H9 (cell line): Measurements from ENCODE around the gene DBF4. TPM values are rescaled to one million over a fixed set of nuclear protein-coding genes. Genes with fewer than 3 reads are reported as not detected.

Experiments
- DNase-seq: peaks from one replicate; pipeline ENCODE4 v3.0.0-alpha.2; 2017
- H2AFZ ChIP-seq: one replicate; pipeline ENCODE4 v1.6.1; 2013; ENCODE audit warnings: mild to moderate bottlenecking, low read length, control low read depth, moderate library complexity
- H2AK5ac ChIP-seq: 2 replicates; pipeline ENCODE4 v1.6.1; 2013; ENCODE audit warnings: low read length, control low read depth, mixed read lengths; ENCODE audit not compliant: insufficient read length
- H2BK120ac ChIP-seq: one replicate; pipeline ENCODE4 v1.6.1; 2013; ENCODE audit warnings: low read depth, mild to moderate bottlenecking, low read length, control low read depth, inconsistent platforms; ENCODE audit not compliant: poor library complexity, severe bottlenecking
- H2BK12ac ChIP-seq: 2 replicates; pipeline ENCODE4 v1.6.1; 2013; ENCODE audit warnings: low read length, control low read depth, mixed read lengths, low read depth; ENCODE audit not compliant: insufficient read length
- H2BK15ac ChIP-seq: 2 replicates; pipeline ENCODE4 v1.6.1; 2013; ENCODE audit warnings: low read depth, low read length, control low read depth
- H2BK20ac ChIP-seq: one replicate; pipeline ENCODE4 v1.6.1; 2013; ENCODE audit warnings: low read depth, mild to moderate bottlenecking, low read length, control low read depth, inconsistent platforms; ENCODE audit not compliant: poor library complexity, severe bottlenecking
- H2BK5ac ChIP-seq: 2 replicates; pipeline ENCODE4 v1.6.1; 2013; ENCODE audit warnings: low read length, control low read depth, mixed read lengths; ENCODE audit not compliant: insufficient read length
- H3K14ac ChIP-seq: 2 replicates; pipeline ENCODE4 v1.6.1; 2013; ENCODE audit warnings: low read length, control low read depth; ENCODE audit not compliant: insufficient read depth
- H3K18ac ChIP-seq: 2 replicates; pipeline ENCODE4 v1.6.1; 2013; ENCODE audit warnings: low read depth, mild to moderate bottlenecking, mixed read lengths, low read length, control low read depth; ENCODE audit not compliant: insufficient read length
- H3K23ac ChIP-seq: 2 replicates; pipeline ENCODE4 v1.6.1; 2013; ENCODE audit warnings: low read length, control low read depth, mixed read lengths, low read depth; ENCODE audit not compliant: insufficient read length
- H3K23me2 ChIP-seq: 2 replicates; pipeline ENCODE4 v1.6.1; 2013; ENCODE audit warnings: low read depth, mild to moderate bottlenecking, mixed read lengths, low read length, control low read depth; ENCODE audit not compliant: insufficient read length, poor library complexity, severe bottlenecking
- H3K27ac ChIP-seq: 2 replicates; pipeline ENCODE4 v1.5.1; 2013; ENCODE audit warnings: low read length, control low read depth, mixed read lengths, low read depth; ENCODE audit not compliant: insufficient read length
- H3K27me3 ChIP-seq: 2 replicates; pipeline ENCODE4 v1.6.1; 2013; ENCODE audit warnings: low read length, control low read depth, inconsistent platforms; ENCODE audit not compliant: insufficient read depth
- H3K4ac ChIP-seq: 2 replicates; pipeline ENCODE4 v1.6.1; 2013; ENCODE audit warnings: low read depth, mild to moderate bottlenecking, control low read depth, inconsistent platforms, low read length, moderate library complexity
- H3K4me1 ChIP-seq: 2 replicates; pipeline ENCODE4 v1.6.1; 2013; ENCODE audit warnings: low read length, control low read depth, inconsistent platforms; ENCODE audit not compliant: insufficient read depth
- H3K4me2 ChIP-seq: 2 replicates; pipeline ENCODE4 v1.6.1; 2013; ENCODE audit warnings: low read length, control low read depth, mixed read lengths; ENCODE audit not compliant: insufficient read length, insufficient read depth
- H3K56ac ChIP-seq: 2 replicates; pipeline ENCODE4 v1.6.1; 2013; ENCODE audit warnings: low read depth, mild to moderate bottlenecking, mixed read lengths, low read length, control low read depth; ENCODE audit not compliant: insufficient read length
- H3K79me1 ChIP-seq: 2 replicates; pipeline ENCODE4 v1.6.1; 2013; ENCODE audit warnings: low read depth, mild to moderate bottlenecking, moderate library complexity, low read length, control low read depth, inconsistent platforms; ENCODE audit not compliant: insufficient read depth, poor library complexity, severe bottlenecking
- H3K79me2 ChIP-seq: 2 replicates; pipeline ENCODE4 v1.6.1; 2013; ENCODE audit warnings: low read length, control low read depth, inconsistent platforms; ENCODE audit not compliant: insufficient read depth
- H3K9ac ChIP-seq: 2 replicates; pipeline ENCODE4 v1.6.1; 2013; ENCODE audit warnings: low read length, control low read depth, mixed read lengths; ENCODE audit not compliant: insufficient read length; ENCODE audit errors: extremely low read depth
- H3K9me3 ChIP-seq: one replicate; pipeline ENCODE4 v1.6.1; 2013; ENCODE audit warnings: low read depth, low read length, inconsistent platforms; ENCODE audit not compliant: control insufficient read depth
- H3T11ph ChIP-seq: one replicate; pipeline ENCODE4 v1.6.1; 2013; ENCODE audit warnings: mild to moderate bottlenecking, low read length, control low read depth, inconsistent platforms
- H4K20me1 ChIP-seq: one replicate; pipeline ENCODE4 v1.6.1; 2013; ENCODE audit not compliant: control insufficient read depth, insufficient read length, insufficient read depth
- H4K5ac ChIP-seq: 2 replicates; pipeline ENCODE4 v1.6.1; 2013; ENCODE audit warnings: low read depth, mild to moderate bottlenecking, mixed read lengths, low read length, control low read depth; ENCODE audit not compliant: insufficient read length
- H4K8ac ChIP-seq: replicated peaks from 2 replicates; pipeline ENCODE4 v1.6.1; 2013; ENCODE audit warnings: low read length, control low read depth, mixed read lengths, low read depth; ENCODE audit not compliant: insufficient read length
- H4K91ac ChIP-seq: 2 replicates; pipeline ENCODE4 v1.6.1; 2013; ENCODE audit warnings: low read depth, mild to moderate bottlenecking, moderate library complexity, mixed read lengths, low read length, control low read depth; ENCODE audit not compliant: insufficient read length
- H3K27ac Mint-ChIP-seq, 3 experiments: 2 replicates in 2 of 3; 3 replicates in 1 of 3; pipeline ENCODE4 v1.8.0; 2020 to 2021; ENCODE audit warnings: mixed read lengths in 3 of 3, mild to moderate bottlenecking in 1 of 3, moderate library complexity in 1 of 3
- H3K27me3 Mint-ChIP-seq: 2 replicates; pipeline ENCODE4 v1.8.0; 2021; ENCODE audit warnings: low read depth, mild to moderate bottlenecking, moderate library complexity, mixed read lengths
- H3K36me3 Mint-ChIP-seq, 3 experiments: 2 replicates in 2 of 3; 3 replicates in 1 of 3; pipeline ENCODE4 v1.8.0; 2020 to 2021; ENCODE audit warnings: low read depth in 3 of 3, mixed read lengths in 3 of 3; ENCODE audit not compliant: insufficient read depth in 1 of 3
- H3K4me1 Mint-ChIP-seq, 2 experiments: 2 replicates each; pipeline ENCODE4 v1.8.0; 2020; ENCODE audit warnings: mixed read lengths in 2 of 2
- H3K4me3 Mint-ChIP-seq, 2 experiments: 2 replicates in 1 of 2; 3 replicates in 1 of 2; pipeline ENCODE4 v1.8.0; 2020 to 2021; ENCODE audit warnings: mild to moderate bottlenecking in 2 of 2, mixed read lengths in 2 of 2, moderate library complexity in 1 of 2
- H3K9me3 Mint-ChIP-seq, 2 experiments: 2 replicates in 1 of 2; 3 replicates in 1 of 2; pipeline ENCODE4 v1.8.0; 2020; ENCODE audit warnings: mild to moderate bottlenecking in 2 of 2, mixed read lengths in 2 of 2, moderate library complexity in 1 of 2
- CTCF ChIP-seq: fragments of 200-600 bp; sonication (generic); conservative IDR thresholded peaks from 3 replicates; pipeline ENCODE4 v1.8.0; 2021; ENCODE audit warnings: antibody characterized with exemption, mild to moderate bottlenecking
- WGBS: extraction: QIAGEN DNeasy Blood & Tissue Kit; methylation state at CpG from one replicate; pipeline ENCODE4 v1.1.7; 2013; ENCODE audit warnings: missing lambda C conversion rate, low lambda C conversion rate, mixed read lengths; ENCODE audit not compliant: insufficient read length; ENCODE audit errors: extremely low coverage; 5-methylcytosine and 5-hydroxymethylcytosine counted together
- total RNA-seq: library from RNA; stranded (reverse); gene quantifications from 2 replicates; pipeline ENCODE4 v1.2.1, GENCODE V29; 2021

The DBF4 gene
- total RNA-seq, 1 experiment from 2014 or later: 75.9 TPM

DNA sequence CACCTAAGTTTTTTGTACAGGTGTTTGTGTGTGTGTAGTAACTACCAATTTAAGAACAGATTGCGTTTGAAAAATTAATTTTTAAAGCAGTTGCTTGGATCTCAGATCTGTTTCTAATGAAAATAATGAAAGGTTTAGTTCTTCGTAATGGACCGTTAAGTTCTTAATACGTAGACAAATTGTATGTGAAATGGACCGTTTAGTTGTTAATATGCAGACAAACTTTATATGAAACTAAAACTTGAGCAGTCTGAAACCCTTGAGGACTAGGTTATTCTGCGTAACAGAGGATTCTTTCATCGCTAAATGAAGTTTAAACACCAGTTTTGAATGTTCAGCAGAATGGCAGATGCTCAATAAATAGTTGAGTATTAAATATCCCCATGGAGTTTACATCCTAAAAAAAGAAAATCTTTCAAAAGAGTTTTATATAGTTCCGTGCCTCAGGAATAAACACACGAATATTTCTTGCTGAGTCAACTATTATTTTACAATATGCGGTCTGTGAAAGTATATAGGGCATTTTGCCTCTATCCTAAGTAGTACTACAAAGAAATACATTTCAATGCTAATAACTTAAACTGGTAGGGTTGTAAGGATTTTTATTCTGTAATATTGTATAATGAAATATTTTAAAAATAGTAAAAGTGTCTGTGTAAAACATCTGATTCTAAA, 1.2 kb downstream of the DBF4 start:
- H2AFZ ChIP-seq: no peak overlapping the region
- H3K27me3 ChIP-seq: no peaks in the 10 kb centered on the region

More for the DNA sequence above, 1.2 kb downstream of the DBF4 start:
- Histone ChIP-seq H3K79me1 (no peaks in the 10 kb centered on the region), H4K5ac (no peak overlapping the region), H3K4ac (no peak overlapping the region), H4K8ac (no peak overlapping the region), H2BK5ac (no peak overlapping the region), H4K91ac (no peak overlapping the region), H2AK5ac (no peak overlapping the region), H3K23me2 (peaks cover 8% of the 10 kb centered on the region), H3T11ph (no peak overlapping the region), H3K9ac (peak overlapping the region; percentile 90), H3K18ac (no peak overlapping the region), H3K27ac (no peak overlapping the region), H3K79me2 (peaks cover 26% of the 10 kb centered on the region; the same call in 1 of the 2 replicates), H3K4me1 (no peaks in the 10 kb centered on the region), H2BK12ac (no peak overlapping the region), H3K23ac (no peak overlapping the region), H4K20me1 (no peaks in the 10 kb centered on the region), H3K9me3 (no peaks in the 10 kb centered on the region), H2BK20ac (no peak overlapping the region), H3K56ac (no peak overlapping the region), H3K4me2 (peak overlapping the region; percentile 95), H2BK15ac (no peak overlapping the region), H2BK120ac (no peak overlapping the region), H3K14ac (no peak overlapping the region)
- peaks cover 22 to 25% of the 10 kb centered on the region in 2 experiments for H3K4me1 Mint-ChIP-seq
- DNase-seq: no peak
- H3K27ac Mint-ChIP-seq: no peak overlapping the region
- no peak for TF ChIP-seq CTCF
- H3K36me3 Mint-ChIP-seq: peaks cover 17 to 42% (median 26%) of the 10 kb centered on the region in 3 experiments
- H3K27me3 Mint-ChIP-seq: no peaks in the 10 kb centered on the region; the same call in 1 of the 2 replicates
- no CpG with 5 or more reads among the region's 10 CpGs for WGBS
- H3K4me3 Mint-ChIP-seq: peak overlapping the region; percentile 94 to 99
- H3K9me3 Mint-ChIP-seq: peaks cover 0 to 4% of the 10 kb centered on the region in 2 experiments; a peak in 2 of 5 replicates
